Dedifferentiated amniotic fluid mesenchymal stem cell (primary cell): ENCODE data around the gene POP5.
"Not testable (repeated sequence)": the region's sequence is repeated elsewhere in the genome, so short reads cannot be mapped to it uniquely, and the experiment has no call there.

ENCODE experiments used
- DNase-seq: peaks from one replicate; pipeline ENCODE4 v3.0.0-alpha.2; 2016; ENCODE audit errors: extremely low spot score

Gene POP5

DNA sequence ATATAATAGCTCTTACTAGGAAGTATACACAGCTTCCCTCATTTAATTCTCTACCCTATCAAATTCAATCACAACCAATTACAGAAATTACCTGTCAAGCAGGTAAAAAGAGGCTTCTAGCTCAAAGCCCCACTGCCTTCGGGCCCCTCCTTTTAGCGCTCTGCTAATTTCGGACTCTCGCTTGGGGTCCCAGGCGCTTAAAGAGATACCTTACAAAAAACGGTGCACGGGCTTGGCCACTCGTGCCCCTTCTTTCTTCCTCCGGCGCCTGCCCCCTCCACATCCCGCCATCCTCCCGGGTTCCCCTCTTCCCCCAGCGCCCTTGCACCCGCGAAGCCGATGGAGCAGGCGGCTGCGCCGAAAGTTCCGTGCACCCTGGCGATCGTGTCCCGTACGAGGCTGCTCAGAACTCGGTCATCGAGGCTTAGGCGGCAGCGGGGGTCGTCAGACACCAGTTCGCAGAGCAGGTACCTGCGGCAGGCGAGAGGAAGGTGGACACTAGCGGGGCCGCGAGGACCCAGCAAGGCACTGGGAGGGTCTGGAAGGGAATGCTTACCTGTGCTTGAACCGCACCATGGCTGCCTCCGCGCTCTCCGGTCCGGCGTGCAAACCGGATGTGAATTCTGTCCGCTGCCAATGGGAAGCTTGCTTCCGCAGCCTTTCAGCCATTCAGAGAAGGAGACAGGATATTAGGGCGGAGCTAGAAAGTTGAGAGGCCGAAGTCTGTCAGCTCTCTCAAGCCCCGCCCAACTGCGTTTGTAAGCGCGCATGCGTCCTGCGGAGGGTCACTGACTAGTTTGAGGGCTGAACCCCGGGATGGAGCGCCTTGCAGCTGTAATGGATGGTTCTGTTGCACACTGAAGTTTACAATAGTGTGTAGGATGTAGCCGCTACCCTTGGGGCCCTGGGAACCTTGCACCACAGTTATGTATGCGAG is at the start of gene POP5:
POP5 (minus strand) TSS at position 616 of the 937 bp plus-strand sequence; CDS start at position 576, 40 bp downstream.
- peak; percentile 99 for DNase-seq

DNA sequence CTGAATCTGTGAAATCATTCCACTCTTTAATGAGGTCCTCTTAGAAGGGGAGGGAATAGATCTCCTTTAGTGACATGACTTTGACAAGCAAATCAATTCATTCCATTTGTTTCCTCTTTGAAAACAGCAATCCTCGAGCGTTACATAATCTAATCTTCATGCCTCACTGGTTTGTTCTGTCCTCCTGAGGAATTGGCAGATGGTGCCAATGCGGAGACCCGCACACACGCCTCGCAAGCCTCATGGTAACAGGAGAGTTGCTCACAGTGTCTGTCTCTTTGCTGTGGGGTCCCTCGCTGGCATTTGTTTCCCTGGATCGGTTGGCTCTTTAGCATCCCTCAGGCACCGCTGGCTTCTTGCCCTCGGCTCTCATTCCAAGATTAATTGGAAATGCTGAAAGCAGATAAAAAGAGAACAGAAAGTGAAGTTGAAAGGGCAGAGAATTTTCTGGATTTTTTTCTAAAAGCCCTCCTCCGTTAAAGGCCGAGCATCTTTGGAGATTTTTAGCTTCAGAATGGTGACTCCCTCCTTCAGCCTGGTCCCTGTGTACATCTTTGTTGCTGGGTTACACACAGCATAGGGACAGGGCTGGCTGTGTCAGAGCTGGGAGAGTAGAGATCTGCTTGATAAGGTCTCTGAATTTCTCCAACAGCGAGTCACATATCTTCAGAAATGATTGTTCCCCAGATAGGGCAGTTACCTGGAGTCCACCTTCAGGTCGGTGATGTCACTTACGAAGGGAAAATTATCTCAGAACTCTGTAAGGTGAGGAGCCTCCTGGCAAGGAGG is 49.1 kb upstream of the POP5 start:
- no peak for DNase-seq

DNA sequence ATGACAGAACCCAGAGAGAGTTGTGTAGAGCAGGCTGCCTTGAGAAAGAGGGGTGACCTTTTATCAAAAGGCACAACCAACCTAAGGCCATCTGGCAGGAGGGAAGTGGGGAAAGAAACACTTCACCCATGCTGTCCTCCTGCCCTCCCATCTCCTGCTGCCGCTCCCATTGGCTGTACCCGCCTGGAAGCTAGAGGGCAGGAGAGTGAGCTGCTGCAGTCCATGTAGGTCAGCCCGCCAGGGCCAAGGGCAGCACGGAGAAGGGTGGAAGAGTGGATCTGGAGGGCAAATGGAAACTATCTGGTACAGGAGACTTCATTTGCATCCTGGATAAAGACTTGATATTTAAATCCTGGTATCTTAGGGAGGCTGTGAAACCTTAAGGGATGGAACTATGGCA is 47.7 kb upstream of the POP5 start:
- no peak for DNase-seq

DNA sequence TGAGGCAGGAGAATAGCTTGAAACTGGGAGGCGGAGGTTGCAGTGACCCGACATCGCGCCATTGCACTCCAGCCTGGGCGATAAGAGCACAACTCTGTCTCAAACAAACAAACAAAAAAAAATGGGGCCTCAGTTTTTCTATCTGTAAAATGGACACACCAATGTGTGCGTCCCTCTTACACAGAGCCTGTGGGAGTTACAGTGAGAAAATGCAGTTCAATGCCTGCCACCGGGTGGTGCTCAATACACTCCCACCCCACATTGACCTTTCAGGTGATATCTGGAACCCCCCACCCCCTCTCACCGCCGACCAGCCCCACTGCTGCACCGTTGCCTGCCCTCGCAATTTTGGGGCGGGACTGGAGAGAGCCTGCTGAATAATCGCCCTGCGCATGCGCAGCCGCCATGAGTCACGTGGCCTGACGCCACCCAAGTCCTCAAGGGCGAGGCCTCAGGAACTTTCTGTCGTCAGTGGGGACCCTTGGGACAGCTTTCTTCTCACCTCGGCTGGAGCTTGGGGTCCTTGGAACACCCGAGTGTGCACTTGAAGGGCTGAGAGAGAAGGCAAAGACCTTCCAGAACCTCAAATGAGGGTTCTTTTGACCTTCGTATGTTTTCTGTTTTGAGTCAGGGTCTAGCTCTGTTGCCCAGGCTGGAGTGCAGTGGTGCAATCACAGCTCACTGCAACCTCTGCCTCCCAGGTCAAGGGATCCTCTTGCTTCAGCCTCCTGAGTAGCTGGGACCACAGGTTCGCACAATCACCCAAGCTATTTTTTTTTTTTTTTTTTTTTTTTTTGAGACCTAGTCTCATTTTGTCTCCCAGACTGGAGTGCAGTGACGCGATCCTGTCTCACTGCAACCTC is 44.6 kb upstream of the POP5 start:
- no peak for DNase-seq

DNA sequence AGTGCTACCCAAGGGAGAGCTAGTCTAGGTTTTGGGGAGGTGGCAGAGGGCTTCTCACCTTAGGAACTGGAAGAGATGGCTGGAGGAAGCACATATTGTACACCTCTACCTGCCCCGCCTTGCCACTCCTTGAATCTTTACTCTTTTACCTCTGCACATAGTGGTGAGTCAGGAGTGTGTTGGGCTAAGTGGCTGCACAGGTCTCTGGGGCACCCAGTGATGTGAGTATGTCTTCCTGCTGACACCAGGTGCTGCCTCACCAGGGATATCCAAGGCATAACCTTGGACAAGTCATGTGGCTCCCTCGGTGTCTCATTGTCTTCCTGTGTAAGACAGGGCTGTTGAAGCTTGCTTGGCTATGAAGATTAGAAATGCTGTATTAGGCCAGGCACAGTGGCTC is 39.4 kb upstream of the POP5 start:
- no peak for DNase-seq

GRCh38 chr12:120618954-120619615 is 37.9 kb upstream of the POP5 start:
- no peak for DNase-seq

DNA sequence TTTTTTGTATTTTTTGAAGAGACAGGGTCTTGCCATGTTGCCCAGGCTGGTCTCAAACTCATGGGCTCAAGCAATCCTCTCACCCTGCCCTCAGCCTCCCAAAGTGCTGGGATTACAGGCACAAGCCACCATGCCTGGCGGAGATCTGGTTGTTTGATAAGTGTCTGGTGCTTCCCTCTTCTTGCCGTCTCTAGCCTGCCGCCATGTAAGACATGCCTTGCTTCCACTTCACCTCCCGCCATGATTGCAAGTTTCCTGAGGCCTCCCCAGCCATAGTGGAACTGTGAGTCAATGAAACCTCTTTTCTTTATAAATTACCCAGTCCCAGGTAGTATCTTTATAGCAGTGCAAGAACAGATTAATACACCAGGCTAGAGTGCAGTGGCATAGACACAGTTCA is 36.6 kb upstream of the POP5 start:
- DNase-seq, result not testable (repeated sequence)

DNA sequence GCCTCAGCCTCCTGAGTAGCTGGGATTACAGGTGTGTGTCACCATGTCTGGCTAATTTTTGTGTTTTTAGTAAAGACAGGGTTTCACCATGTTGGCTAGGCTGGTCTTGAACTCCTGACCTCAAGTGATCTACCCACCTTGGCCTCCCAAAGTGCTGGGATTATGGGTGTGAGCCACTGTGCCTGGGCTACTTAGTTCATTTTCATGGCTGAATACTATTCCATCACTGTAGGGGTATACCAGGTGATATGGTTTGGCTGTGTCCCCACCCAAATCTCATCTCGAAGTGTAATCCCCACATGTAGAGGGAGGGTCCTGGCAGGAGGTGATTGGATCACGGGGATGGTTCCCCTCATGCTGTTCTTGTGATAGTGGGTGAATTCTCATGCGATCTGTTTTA is 36.0 kb upstream of the POP5 start:
- not testable (repeated sequence) for DNase-seq

DNA sequence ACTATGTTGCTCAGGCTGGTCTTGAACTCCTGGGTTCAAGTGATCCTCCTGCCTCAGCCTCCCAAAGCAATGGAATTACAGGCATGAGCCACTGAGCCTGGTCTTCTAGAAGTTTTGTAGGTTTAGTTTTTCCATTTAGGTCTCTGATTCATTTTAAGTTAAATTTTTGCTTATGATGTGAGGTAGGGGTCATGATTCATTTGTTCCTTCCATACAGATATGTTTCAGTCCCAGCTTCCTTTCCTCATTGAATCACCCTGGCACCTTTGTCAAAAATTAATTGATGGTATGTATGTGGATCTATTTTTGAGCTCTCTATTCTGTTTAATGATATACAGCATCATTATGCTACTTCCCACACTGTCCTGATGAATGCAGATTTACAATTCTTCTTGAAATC is 33.6 kb upstream of the POP5 start:
- DNase-seq, result no peak

GRCh38 chr12:120611534-120611933 is 30.3 kb upstream of the POP5 start:
- not testable (repeated sequence) for DNase-seq

DNA sequence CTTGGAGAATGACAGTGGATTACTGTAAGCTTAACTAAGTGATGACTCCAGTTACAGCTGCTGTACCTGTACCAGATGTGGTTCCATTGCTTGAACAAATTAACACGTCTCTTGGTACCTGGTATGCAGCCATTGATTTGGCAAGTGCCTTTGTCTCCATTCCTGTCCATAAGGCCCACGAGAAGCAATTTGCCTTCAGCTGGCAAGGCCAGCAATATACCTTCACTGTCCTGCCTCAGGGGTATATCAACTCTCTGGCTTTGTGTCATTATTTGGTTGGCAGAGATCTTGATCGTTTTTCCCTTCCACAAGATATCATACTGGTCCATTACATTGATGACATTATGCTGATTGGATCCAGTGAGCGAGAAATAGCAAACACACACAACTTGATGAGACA is 29.4 kb upstream of the POP5 start:
- no peak for DNase-seq

DNA sequence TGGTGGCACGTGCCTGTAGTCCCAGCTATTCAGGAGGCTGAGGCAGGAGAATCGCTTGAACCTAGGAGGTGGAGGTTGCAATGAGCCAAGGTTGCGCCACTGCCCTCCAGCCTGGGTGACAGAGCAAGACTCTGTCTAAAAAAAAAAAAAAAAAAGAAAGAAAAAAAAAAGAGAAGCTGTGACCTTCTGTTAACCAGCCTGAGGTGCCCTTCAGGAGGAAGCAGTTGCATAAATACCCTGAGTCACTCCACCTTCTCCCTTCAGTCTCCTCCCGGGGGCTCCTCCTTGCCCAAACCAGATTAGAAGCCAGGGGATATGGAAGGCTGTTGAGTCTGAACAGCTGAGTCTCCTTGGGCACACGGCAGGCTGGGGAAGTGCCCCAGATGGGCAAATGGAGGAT is 21.2 kb upstream of the POP5 start:
- not testable (repeated sequence) for DNase-seq

GRCh38 chr12:120599672-120600552 is 18.7 kb upstream of the POP5 start:
- no peak for DNase-seq

- DNase-seq, result no peak
Observed at GRCh38 chr12:120598674-120599463, 17.7 kb upstream of the POP5 start.

DNA sequence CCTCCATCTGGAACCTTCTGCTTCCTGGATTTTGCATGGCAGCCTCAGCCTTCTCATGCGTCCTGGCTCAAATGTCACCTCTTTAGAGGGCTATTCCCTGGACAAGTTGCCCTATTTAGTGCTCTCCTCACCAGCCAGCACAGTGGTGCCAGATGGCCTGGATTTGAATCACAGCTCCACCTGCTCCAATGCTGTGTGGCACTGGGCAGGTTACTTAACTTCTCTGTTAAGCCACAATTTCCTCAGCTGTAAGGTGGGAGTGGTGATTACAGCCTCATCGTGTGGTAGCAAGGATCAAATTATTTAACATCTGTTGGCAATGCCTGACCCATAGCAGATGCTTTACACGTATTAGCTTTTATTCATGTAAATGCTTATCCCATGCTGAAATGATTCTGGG is 16.7 kb upstream of the POP5 start:
- no peak for DNase-seq

DNA sequence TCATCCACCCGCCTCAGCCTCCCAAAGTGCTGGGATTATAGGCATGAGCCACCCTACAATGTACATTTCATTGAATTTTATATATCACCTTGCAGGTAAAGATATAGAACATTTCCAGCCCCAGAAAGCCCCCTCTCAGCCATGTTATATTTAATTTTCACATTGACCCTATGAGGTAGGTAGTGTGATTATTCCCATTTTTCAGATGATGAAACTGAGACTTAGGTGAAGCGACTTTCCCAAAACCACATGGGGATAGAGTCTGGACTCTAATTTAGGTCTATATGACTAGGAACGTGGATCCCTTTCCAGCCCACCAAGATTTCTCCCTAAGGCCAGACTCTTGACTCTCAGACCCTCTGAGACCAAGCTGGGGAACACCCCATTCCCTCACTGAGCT is 15.7 kb upstream of the POP5 start:
- no peak for DNase-seq

GRCh38 chr12:120592121-120593049 is 11.2 kb upstream of the POP5 start:
- DNase-seq, result no peak

- DNase-seq, result no peak
Observed at GRCh38 chr12:120590741-120591407, 9.7 kb upstream of the POP5 start.
